ENCODE measurements around the gene MRPL27. TPM values are rescaled to one million over a fixed set of nuclear protein-coding genes. Genes with fewer than 3 reads are reported as not detected.
A peak's percentile ranks its signal among the peaks of the same experiment; 100 is the strongest.
"Not testable (repeated sequence)": the region's sequence is repeated elsewhere in the genome, so short reads cannot be mapped to it uniquely, and the experiment has no call there.

The MRPL27 gene
- total RNA-seq, result 10 to 100 TPM; 68.6 to 78.5 TPM
- long read RNA-seq, transcript MRPL27-201 (4 exons, 716 nt), result major isoform, 9 of 11 reads
- long read RNA-seq, partial matches to known transcripts, result 0 of 11 reads
- long read RNA-seq, other reads (novel, unspliced or antisense), result 1 of 11 reads

GRCh38 chr17:50372758-50373556, at the start of gene MRPL27, which contains the start of gene EME1:
MRPL27 (minus strand) TSS chr17:50373184; CDS start chr17:50373170, 14 bp downstream.
EME1 (plus strand) TSS chr17:50373229; CDS start chr17:50375209, 1,980 bp downstream.
- DNase-seq, result peak; percentile 90
- intact Hi-C loops (cut with DNase I), result no loop called here
- peak; percentile 95 to 96 for ATAC-seq

- DNase-seq (no peak), ATAC-seq (no peak)
- intact Hi-C loops (cut with DNase I), result no loop called here
Observed at GRCh38 chr17:50422738-50423137, 49.8 kb upstream of the MRPL27 start.

- ATAC-seq (peak in 1 of 2 donors; percentile 5), DNase-seq (no peak)
- intact Hi-C loops (cut with DNase I), result no loop called here
Observed at GRCh38 chr17:50421308-50422051, 48.5 kb upstream of the MRPL27 start.

DNA sequence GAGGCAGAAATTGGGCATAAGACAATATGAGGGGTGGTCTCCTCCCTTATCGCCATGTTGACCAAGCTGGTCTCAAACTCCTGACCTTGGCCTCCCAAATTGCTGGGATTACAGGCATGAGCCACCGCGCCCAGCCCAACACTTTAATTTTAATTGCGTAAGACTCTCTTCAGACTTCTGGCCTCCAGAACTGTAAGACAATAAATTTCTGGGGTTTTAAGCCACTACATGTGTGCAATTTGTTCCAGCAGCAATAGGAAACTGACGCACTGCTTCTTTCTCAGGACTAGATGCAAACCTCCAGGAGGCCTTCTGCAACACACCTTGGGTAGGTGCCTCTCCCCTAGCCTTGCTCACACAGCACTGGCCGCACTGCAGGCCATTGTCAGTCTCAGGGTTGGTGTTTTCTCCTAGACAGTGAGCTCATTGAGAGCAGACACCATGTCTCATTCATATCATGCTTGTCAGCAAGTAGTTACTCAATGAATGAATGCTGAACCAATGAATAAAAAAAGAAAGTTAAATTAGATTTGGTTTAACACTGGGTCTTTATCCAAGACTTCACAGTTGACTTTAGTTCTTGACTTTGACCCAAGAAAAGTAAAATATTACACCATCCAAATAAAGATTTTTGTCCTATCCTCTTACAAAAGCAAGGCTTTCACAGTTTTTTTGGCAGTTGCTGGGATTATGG, 47.6 kb upstream of the MRPL27 start:
- intact Hi-C loops (cut with DNase I), result no loop called here
- DNase-seq (no peak), ATAC-seq (peak; percentile 25 to 88)

GRCh38 chr17:50419577-50419976, 46.6 kb upstream of the MRPL27 start:
- intact Hi-C loops (cut with DNase I); ATAC-seq; DNase-seq: not testable (repeated sequence)

- no peak for DNase-seq
- intact Hi-C loops (cut with DNase I), result no loop called here
Observed at GRCh38 chr17:50414808-50415207, 41.8 kb upstream of the MRPL27 start.

DNA sequence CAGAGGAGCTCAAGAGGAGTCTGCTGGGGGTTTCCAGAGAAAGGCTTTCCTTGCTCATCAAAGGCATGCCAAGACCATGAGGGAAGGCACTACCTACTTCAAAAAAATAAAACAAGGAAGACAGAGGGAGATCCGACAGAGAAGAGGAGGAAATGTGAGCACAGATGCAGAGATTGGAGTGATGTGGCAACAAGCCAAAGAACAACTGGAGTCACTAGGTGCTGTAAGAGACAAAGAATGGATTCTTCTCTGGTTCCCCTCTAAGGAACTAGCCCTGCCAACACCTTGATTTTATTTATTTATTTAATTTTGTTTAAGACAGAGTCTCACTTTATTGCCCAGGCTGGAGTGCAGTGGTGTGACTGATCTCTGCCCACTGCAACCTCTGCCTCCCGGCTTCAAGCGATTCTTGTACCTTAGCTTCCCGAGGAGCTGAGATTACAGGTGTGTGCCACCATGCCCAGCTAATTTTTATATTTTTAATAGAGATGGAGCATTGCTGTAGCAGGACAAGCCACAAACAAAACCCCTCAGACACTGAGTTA, 39.3 kb upstream of the MRPL27 start:
- DNase-seq (no peak), ATAC-seq (no peak)
- intact Hi-C loops (cut with DNase I), result no loop called here

More at GRCh38 chr17:50414808-50415207, 41.8 kb upstream of the MRPL27 start:
- no peak for ATAC-seq

DNA sequence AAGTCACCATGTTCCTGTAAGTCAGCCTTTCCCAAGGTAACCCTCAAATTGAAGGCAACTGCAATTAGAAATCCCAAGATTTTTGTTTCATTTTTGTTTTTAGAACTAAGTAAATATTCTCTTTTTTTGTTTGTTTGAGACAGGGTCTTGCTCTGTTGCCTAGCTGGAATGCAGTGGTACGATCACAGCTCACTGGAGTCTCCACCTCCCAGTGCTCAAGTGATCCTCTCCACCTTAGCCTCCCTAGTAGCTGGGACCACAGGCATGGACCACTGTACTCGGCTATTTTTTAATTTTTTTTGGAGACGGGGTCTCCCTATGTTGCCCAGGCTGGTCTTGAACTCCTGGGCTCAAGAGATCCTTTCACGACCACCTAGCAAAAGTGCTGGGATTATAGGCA, 34.9 kb upstream of the MRPL27 start:
- intact Hi-C loops (cut with DNase I), result no loop called here
- DNase-seq, result no peak
- no peak for ATAC-seq

DNA sequence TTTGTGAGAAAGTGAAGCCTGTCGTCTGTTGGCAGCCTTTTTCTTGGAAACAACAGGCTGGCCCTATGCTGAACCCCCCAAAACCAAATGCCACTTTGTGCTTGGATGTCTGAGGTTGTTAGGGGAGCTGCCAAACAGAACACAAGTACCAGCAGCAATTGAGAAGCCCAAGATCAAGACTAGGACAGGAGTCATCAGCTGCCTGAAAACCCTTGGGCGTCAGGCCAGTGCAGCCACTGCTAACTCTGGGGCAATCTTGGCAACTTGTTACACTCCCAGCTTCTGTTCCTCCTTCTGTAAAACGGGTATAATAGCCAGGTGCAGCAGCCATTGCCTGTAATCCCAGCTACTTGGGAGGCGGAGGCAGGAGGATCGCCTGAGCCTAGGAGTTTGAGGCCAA, 33.6 kb upstream of the MRPL27 start:
- DNase-seq (no peak), ATAC-seq (peak in 1 of 2 donors; percentile 70)

DNA sequence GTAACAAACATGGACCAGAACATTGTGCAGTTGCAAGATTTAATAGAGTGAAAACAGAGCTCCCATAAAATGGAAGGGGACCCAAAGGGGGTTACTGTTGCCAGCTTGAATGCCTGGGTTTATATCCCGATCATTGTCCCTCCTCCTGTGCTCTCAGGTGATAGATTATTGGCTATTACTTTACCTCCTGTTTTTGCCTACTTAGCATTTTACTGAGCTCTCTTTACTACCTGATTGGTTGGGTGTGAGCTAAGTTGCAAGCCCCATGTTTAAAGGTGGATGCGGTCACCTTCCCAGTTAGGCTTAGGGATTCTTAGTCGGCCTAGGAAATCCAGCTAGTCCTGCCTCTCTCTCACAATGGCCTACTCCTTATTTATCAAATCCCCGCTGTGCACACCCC, 32.4 kb upstream of the MRPL27 start:
- intact Hi-C loops (cut with DNase I); ATAC-seq: not testable (repeated sequence)

More for the DNA sequence above, 33.6 kb upstream of the MRPL27 start:
- intact Hi-C loops (cut with DNase I), result no loop called here

DNA sequence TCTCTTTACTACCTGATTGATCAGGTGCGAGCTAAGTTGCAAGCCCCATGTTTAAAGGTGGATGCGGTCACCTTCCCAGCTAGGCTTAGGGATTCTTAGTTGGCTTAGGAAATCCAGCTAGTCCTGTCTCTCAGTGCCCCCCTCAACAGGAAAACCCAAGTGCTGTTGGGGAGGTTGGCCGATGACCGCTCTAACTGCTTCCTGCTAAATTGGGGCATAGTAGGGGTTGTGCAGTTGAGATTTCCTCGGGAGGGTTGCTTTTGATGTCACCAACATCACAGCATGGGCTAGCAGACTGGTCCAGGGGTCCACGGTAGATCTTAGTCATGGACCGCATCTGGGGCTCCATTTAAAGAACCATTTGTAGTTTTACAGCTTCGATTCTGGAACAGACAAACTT, 26.6 kb upstream of the MRPL27 start:
- ATAC-seq; DNase-seq; intact Hi-C loops (cut with DNase I): not testable (repeated sequence)

More for the DNA sequence above, 32.4 kb upstream of the MRPL27 start:
- not testable (repeated sequence) for DNase-seq

- DNase-seq; ATAC-seq; intact Hi-C loops (cut with DNase I): not testable (repeated sequence)
Observed at GRCh38 chr17:50398672-50399071, 25.7 kb upstream of the MRPL27 start.

DNA sequence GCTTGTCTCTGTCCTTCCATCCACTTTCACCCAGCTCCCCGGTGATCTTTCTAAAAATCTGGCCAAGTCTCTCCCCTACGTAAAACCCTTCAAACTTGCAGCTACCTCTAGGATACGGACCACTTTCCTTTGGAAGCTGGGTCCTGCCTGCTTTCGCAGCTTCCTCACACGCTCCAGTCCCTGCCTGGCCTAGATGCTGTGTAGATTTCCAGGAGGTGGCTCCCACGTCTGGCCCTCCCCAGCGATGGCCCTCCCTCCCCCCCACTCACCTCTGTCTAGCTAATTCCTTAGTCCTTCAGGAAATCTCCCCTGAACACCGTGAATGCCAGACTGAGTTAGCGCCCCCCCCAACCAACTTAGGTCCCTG, 24.9 kb upstream of the MRPL27 start:
- ATAC-seq, result no peak
- no peak for DNase-seq
- intact Hi-C loops (cut with DNase I), result no loop called here

- DNase-seq, result peak; percentile 94
- ATAC-seq, result peak; percentile 96 to 97
- intact Hi-C loops (cut with DNase I), result no loop called here
Observed at GRCh38 chr17:50397111-50397918, 24.3 kb upstream of the MRPL27 start, which contains the start of gene LRRC59. LRRC59 (minus strand) TSS chr17:50397523; CDS start chr17:50397317, 206 bp downstream.

DNA sequence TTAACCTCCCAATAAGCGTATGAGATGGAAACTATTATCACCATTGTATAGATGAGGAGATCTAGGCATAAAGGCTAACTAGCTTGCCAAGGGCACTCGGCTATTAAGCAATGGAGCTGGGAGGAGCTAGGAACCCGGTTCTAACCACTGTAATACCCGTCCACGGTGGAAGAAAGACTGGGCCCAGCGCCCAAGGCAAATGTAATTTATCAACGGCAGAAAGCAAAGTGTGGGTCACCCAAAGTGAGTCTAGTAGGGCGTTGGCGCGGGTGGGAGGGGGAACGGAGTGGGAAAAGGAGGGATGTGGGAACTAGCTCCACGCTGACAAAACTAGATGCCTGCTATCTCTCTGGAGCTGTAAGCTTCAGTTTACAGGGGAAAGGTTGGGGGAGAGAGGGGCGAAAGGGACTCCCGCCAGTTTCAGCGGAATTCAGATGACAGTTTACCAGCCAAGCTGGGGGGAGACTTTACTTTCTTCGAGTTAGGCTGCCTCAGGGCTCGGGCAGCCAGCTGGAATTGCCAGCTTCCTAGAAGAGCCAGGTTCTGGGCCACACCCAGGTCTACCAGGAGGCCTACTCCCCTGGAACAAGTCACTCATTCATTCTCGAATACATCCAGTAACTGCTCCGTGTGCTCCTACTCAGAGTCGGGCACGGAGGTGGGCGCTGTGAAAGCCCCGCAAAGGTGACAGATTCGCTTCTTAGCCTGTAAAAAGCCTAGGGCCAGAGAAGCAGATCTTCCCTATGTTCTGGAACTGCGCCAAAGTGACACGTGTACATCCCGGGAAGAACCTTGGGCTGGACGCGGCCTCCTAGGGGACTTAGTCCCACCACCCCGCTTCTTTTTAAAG, 23.5 kb upstream of the MRPL27 start:
- peak; percentile 53 to 76 for ATAC-seq
- peak; percentile 72 for DNase-seq
- intact Hi-C loops (cut with DNase I), result no loop called here

GRCh38 chr17:50394711-50395110, 21.7 kb upstream of the MRPL27 start:
- intact Hi-C loops (cut with DNase I), result no loop called here
- DNase-seq (no peak), ATAC-seq (no peak)

- intact Hi-C loops (cut with DNase I), result no loop called here
- ATAC-seq, result no peak
- DNase-seq, result no peak
Observed at GRCh38 chr17:50393700-50394099, 20.7 kb upstream of the MRPL27 start.
